Measurements from ENCODE around the gene ESRP2.

DNA sequence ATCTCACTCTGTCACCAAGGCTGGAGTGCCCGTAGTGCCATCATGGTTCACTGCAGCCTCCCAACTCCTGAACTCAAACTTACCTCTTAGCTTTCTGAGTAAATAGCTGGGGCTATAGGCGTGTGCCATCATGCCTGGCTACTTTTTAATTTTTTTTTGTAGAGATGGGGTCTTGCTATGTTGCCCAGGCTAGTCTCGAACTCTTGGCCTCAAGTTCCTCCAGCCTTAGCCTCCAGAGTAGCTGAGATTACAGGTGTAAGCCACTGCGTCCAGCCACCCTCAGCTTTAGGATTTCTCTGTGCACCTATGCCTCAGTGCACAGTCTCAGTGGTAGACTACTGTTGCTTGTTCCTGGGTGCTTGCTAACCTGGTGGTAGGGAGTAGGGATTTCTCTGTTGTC, 33.9 kb upstream of the ESRP2 start:
- TF ChIP-seq, protein P1, sequence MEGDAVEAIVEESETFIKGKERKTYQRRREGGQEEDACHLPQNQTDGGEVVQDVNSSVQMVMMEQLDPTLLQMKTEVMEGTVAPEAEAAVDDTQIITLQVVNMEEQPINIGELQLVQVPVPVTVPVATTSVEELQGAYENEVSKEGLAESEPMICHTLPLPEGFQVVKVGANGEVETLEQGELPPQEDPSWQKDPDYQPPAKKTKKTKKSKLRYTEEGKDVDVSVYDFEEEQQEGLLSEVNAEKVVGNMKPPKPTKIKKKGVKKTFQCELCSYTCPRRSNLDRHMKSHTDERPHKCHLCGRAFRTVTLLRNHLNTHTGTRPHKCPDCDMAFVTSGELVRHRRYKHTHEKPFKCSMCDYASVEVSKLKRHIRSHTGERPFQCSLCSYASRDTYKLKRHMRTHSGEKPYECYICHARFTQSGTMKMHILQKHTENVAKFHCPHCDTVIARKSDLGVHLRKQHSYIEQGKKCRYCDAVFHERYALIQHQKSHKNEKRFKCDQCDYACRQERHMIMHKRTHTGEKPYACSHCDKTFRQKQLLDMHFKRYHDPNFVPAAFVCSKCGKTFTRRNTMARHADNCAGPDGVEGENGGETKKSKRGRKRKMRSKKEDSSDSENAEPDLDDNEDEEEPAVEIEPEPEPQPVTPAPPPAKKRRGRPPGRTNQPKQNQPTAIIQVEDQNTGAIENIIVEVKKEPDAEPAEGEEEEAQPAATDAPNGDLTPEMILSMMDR (IDR thresholded peaks at IDR 0.05; ENCODE audit: low read depth, low read length, poor library complexity, severe bottlenecking): no peak
- no peak for TF ChIP-seq EZH2phosphoT487 (IDR thresholded peaks at IDR 0.05; ENCODE audit: borderline replicate concordance, low read length)
